Breast epithelium (tissue), 3 donors: ENCODE data around the gene THADA.

Source experiments
- CTCF ChIP-seq, 3 donors: fragments of 450-650 bp; IDR thresholded peaks; one replicate each; pipeline ENCODE4 v1.5.1; 2016 to 2017; ENCODE audit warnings: antibody characterized with exemption in 3 of 3, mild to moderate bottlenecking in 3 of 3, moderate library complexity in 3 of 3
- POLR2A ChIP-seq: fragments of 450-650 bp; IDR thresholded peaks from one replicate; pipeline ENCODE4 v1.6.1; 2016; ENCODE audit warnings: antibody characterized with exemption, mild to moderate bottlenecking, moderate library complexity
- POLR2AphosphoS5 ChIP-seq, 3 donors: sonication (generic); formaldehyde crosslinking; IDR thresholded peaks; one replicate each; pipeline ENCODE4 v1.6.1; 2017; ENCODE audit warnings: antibody characterized with exemption in 3 of 3

GRCh38 chr2:43568228-43568627 is 27.6 kb downstream of the THADA start:
- TF ChIP-seq POLR2A (no peak), CTCF (IDR thresholded peaks at IDR 0.05) (no peak), POLR2AphosphoS5 (IDR thresholded peaks at IDR 0.05) (no peak)
